Hepatocyte (in vitro differentiated cells): ENCODE results near the gene FCHO2. TPM values are rescaled to one million over a fixed set of nuclear protein-coding genes. Genes with fewer than 3 reads are reported as not detected.

ENCODE experiments used
- DNase-seq: peaks from one replicate; pipeline ENCODE4 v3.0.0-alpha.2; 2016; ENCODE audit warnings: low spot score
- H2AFZ ChIP-seq: fragments of 200-600 bp; sonication (generic); 2 replicates; pipeline ENCODE4 v1.6.0; 2016; ENCODE audit warnings: antibody characterized with exemption, mild to moderate bottlenecking
- H3K27ac ChIP-seq: fragments of 200-600 bp; sonication (generic); 2 replicates; pipeline ENCODE4 v1.5.1; 2016; ENCODE audit warnings: mild to moderate bottlenecking
- H3K27me3 ChIP-seq: fragments of 200-600 bp; sonication (generic); 2 replicates; pipeline ENCODE4 v1.6.1; 2016
- H3K36me3 ChIP-seq: fragments of 200-600 bp; sonication (generic); replicated peaks from 2 replicates; pipeline ENCODE4 v1.5.1; 2016; ENCODE audit warnings: low read depth; ENCODE audit not compliant: insufficient read depth
- H3K4me1 ChIP-seq: fragments of 200-600 bp; sonication (generic); 2 replicates; pipeline ENCODE4 v1.5.1; 2016; ENCODE audit warnings: mild to moderate bottlenecking, moderate library complexity; ENCODE audit not compliant: insufficient read depth
- H3K4me2 ChIP-seq: fragments of 200-600 bp; sonication (generic); 2 replicates; pipeline ENCODE4 v1.6.0; 2016
- H3K4me3 ChIP-seq: fragments of 200-600 bp; sonication (generic); 2 replicates; pipeline ENCODE4 v1.5.1; 2016; ENCODE audit warnings: mild to moderate bottlenecking
- H3K79me2 ChIP-seq: fragments of 200-600 bp; sonication (generic); 2 replicates; pipeline ENCODE4 v1.6.0; 2017; ENCODE audit warnings: mild to moderate bottlenecking
- H3K9me2 ChIP-seq: fragments of 200-600 bp; sonication (generic); replicated peaks from 2 replicates; pipeline ENCODE4 v1.6.0; 2017; ENCODE audit warnings: mild to moderate bottlenecking; ENCODE audit not compliant: insufficient read depth
- H3K9me3 ChIP-seq: fragments of 200-600 bp; sonication (generic); 2 replicates; pipeline ENCODE4 v1.5.1; 2016; ENCODE audit warnings: low read depth, mild to moderate bottlenecking
- H4K20me1 ChIP-seq: fragments of 200-600 bp; sonication (generic); 2 replicates; pipeline ENCODE4 v1.6.0; 2016; ENCODE audit warnings: mild to moderate bottlenecking; ENCODE audit not compliant: insufficient read depth, poor library complexity, severe bottlenecking
- CTCF ChIP-seq: fragments of 200-600 bp; sonication (generic); IDR thresholded peaks from 2 replicates; pipeline ENCODE4 v1.5.1; 2016; ENCODE audit warnings: antibody characterized with exemption, mild to moderate bottlenecking; ENCODE audit not compliant: poor library complexity
- EZH2 ChIP-seq: fragments of 200-600 bp; sonication (generic); IDR thresholded peaks from 2 replicates; pipeline ENCODE4 v1.6.1; 2016; ENCODE audit warnings: antibody characterized with exemption, mild to moderate bottlenecking, borderline replicate concordance
- EZH2phosphoT487 ChIP-seq: fragments of 200-600 bp; sonication (generic); IDR thresholded peaks from one replicate; pipeline ENCODE4 v1.6.1; 2018; ENCODE audit warnings: antibody characterized with exemption, mild to moderate bottlenecking, low read depth, moderate library complexity; ENCODE audit not compliant: unreplicated experiment, severe bottlenecking
- WGBS: methylation state at CpG from one replicate; pipeline ENCODE4 v1.1.6; 2016; ENCODE audit warnings: low lambda C conversion rate; ENCODE audit errors: missing lambda C conversion rate; 5-methylcytosine and 5-hydroxymethylcytosine counted together
- polyA plus RNA-seq: library from polyadenylated mRNA; unstranded; fragments of >200 nt; fragmentation: Nextera tagmentation; extraction: Ambion mirVana; gene quantifications from 2 replicates; pipeline ENCODE4 v1.2.1, GENCODE V29; 2016
- total RNA-seq: library from RNA; depleted of rRNA; stranded (reverse); fragments of >200 nt; gene quantifications from 2 replicates; pipeline ENCODE4 v1.2.3, GENCODE V29; 2014

The FCHO2 gene
- total and polyA plus RNA-seq, 2 experiments from 2014 or later = 6.3 to 17.1 TPM

- no peak overlapping the region for H2AFZ ChIP-seq
- no peaks in the 10 kb centered on the region for H3K36me3 ChIP-seq
- WGBS = 29% methylated on average over 4 of the region's 4 CpGs
- H3K79me2 ChIP-seq = no peaks in the 10 kb centered on the region
- H3K4me3 ChIP-seq = no peak overlapping the region
- H4K20me1 ChIP-seq = no peaks in the 10 kb centered on the region
- H3K27ac ChIP-seq = peak overlapping the region; percentile 53
- TF ChIP-seq EZH2 = no peak
- TF ChIP-seq EZH2phosphoT487 = no peak
- no peak for TF ChIP-seq CTCF
- peak overlapping the region; percentile 47 for H3K4me2 ChIP-seq
- H3K9me3 ChIP-seq = no peaks in the 10 kb centered on the region
- peaks cover 6% of the 10 kb centered on the region for H3K4me1 ChIP-seq
- peak; percentile 42 for DNase-seq
- H3K27me3 ChIP-seq = no peaks in the 10 kb centered on the region
- H3K9me2 ChIP-seq = no peaks in the 10 kb centered on the region
Observed at GRCh38 chr5:73115399-73116051, 159.7 kb downstream of the FCHO2 start.

GRCh38 chr5:73116506-73116905 lies 160.7 kb downstream of the FCHO2 start:
- H3K79me2 ChIP-seq = no peaks in the 10 kb centered on the region
- no peaks in the 10 kb centered on the region for H3K36me3 ChIP-seq
- peaks cover 8% of the 10 kb centered on the region for H3K27me3 ChIP-seq
- no peak overlapping the region for H3K4me2 ChIP-seq
- no peak overlapping the region for H3K27ac ChIP-seq
- no peak overlapping the region for H3K4me3 ChIP-seq
- DNase-seq = no peak
- H3K4me1 ChIP-seq = peaks cover 12% of the 10 kb centered on the region
- no peak overlapping the region for H2AFZ ChIP-seq
- H3K9me2 ChIP-seq = no peaks in the 10 kb centered on the region
- 90% methylated on average over 2 of the region's 2 CpGs for WGBS
- no peaks in the 10 kb centered on the region for H3K9me3 ChIP-seq
- H4K20me1 ChIP-seq = no peaks in the 10 kb centered on the region
- no peak for TF ChIP-seq EZH2
- no peak for TF ChIP-seq EZH2phosphoT487
- no peak for TF ChIP-seq CTCF

GRCh38 chr5:73117088-73117740 lies 161.4 kb downstream of the FCHO2 start:
- TF ChIP-seq CTCF (no peak), EZH2phosphoT487 (no peak), EZH2 (no peak)

More at GRCh38 chr5:73117088-73117740, 161.4 kb downstream of the FCHO2 start:
- Histone ChIP-seq H3K27ac (no peak overlapping the region), H3K9me3 (no peaks in the 10 kb centered on the region), H4K20me1 (no peaks in the 10 kb centered on the region), H3K4me1 (peaks cover 12% of the 10 kb centered on the region), H3K4me2 (no peak overlapping the region), H2AFZ (no peak overlapping the region), H3K4me3 (no peak overlapping the region), H3K36me3 (no peaks in the 10 kb centered on the region), H3K79me2 (no peaks in the 10 kb centered on the region), H3K27me3 (peaks cover 15% of the 10 kb centered on the region), H3K9me2 (no peaks in the 10 kb centered on the region)
- DNase-seq = no peak
- 85% methylated on average over 3 of the region's 3 CpGs for WGBS
